Measurements from ENCODE around the gene KLRG1. TPM values are rescaled to one million over a fixed set of nuclear protein-coding genes. Genes with fewer than 3 reads are reported as not detected.

KLRG1 gene
- total and polyA plus RNA-seq, 3 experiments from 2014 or later = 11.5 to 364 (median 12.3) TPM

GRCh38 chr12:8987163-8987562 is 2.2 kb upstream of the KLRG1 start:
- Histone ChIP-seq H3K27me3 (ENCODE audit: insufficient read depth, low read length, poor library complexity, severe bottlenecking) (no peaks in the 10 kb centered on the region), H3K27ac (ENCODE audit: low read depth, low read length) (no peak overlapping the region), H3K4me3 (ENCODE audit: low read length) (peak overlapping the region; percentile 49), H3K4me1 (ENCODE audit: insufficient read depth, low read length) (peaks cover 61% of the 10 kb centered on the region), H3K9me3 (ENCODE audit: low read length) (no peaks in the 10 kb centered on the region), H3K36me3 (ENCODE audit: insufficient read depth, low read length) (no peaks in the 10 kb centered on the region)
- H3K4me1 Mint-ChIP-seq = peaks cover 60 to 69% (median 65%) of the 10 kb centered on the region in 3 donors
- H3K4me3 Mint-ChIP-seq = peak overlapping the region; percentile 47 to 96 (median 90)
- peak overlapping the region; percentile 71 to 97 (median 93) for H3K27ac Mint-ChIP-seq
- ChIA-PET POLR2A (no interaction called here), CTCF (interaction anchor here (1.3 kb wide), 1 partner anchor 34 kb away, joined by 3 read pairs; no protein-coding TSS in a partner anchor)
- H3K36me3 Mint-ChIP-seq = peaks cover 0 to 20% (median 2%) of the 10 kb centered on the region in 3 donors
- no peaks in the 10 kb centered on the region for H3K27me3 Mint-ChIP-seq
- H3K9me3 Mint-ChIP-seq = peaks cover 0 to 2% (median 0%) of the 10 kb centered on the region in 5 donors
- DNase-seq = no peak

DNA sequence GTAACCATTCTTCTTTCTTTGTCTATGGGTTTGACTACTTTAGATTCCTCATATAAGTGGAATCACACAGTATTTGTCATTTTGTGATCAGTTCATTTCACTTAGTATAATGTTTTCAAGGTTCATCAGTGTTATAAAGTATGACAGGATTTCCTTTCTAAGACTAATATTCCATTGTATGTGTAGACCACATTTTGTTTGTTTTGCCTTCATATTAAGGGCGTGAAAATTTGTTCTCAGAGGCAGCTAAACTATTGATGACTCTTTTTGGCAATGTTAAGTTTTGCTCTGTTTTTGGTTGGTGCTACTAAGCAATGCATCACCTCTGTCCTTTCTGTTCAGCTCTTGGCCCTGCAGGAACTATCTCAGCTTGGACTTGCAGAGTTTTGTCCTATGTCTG is 1.7 kb upstream of the KLRG1 start:
- ChIA-PET CTCF (interaction anchor here (0.8 to 1.3 kb wide), 4 partner anchors 34 to 54 kb away, joined by 3 to 4 read pairs (median 3); no protein-coding TSS in a partner anchor), POLR2A (no interaction called here)
- H3K27me3 ChIP-seq (ENCODE audit: insufficient read depth, low read length, poor library complexity, severe bottlenecking) = no peaks in the 10 kb centered on the region
- Mint-ChIP-seq H3K27ac (peak overlapping the region; percentile 71 to 97 (median 93)), H3K27me3 (no peaks in the 10 kb centered on the region), H3K4me1 (peaks cover 62 to 73% (median 70%) of the 10 kb centered on the region in 3 donors), H3K9me3 (peaks cover 0 to 2% (median 0%) of the 10 kb centered on the region in 5 donors), H3K36me3 (peaks cover 0 to 23% (median 5%) of the 10 kb centered on the region in 3 donors), H3K4me3 (peak overlapping the region; percentile 47 to 96 (median 90))
- H3K27ac ChIP-seq (ENCODE audit: low read depth, low read length) = peak overlapping the region; percentile 29
- H3K4me1 ChIP-seq (ENCODE audit: insufficient read depth, low read length) = peaks cover 64% of the 10 kb centered on the region
- H3K9me3 ChIP-seq (ENCODE audit: low read length) = no peaks in the 10 kb centered on the region
- DNase-seq = no peak
- H3K36me3 ChIP-seq (ENCODE audit: insufficient read depth, low read length) = no peaks in the 10 kb centered on the region
- peak overlapping the region; percentile 49 for H3K4me3 ChIP-seq (ENCODE audit: low read length)

GRCh38 chr12:8991371-8992345 is 2.3 kb downstream of the KLRG1 start:
- Mint-ChIP-seq H3K4me3 (peak overlapping the region; percentile 86 to 97 (median 95)), H3K36me3 (peaks cover 11 to 39% (median 26%) of the 10 kb centered on the region in 3 donors), H3K27ac (peak overlapping the region; percentile 77 to 96 (median 92)), H3K27me3 (no peaks in the 10 kb centered on the region), H3K9me3 (peaks cover 0 to 2% (median 0%) of the 10 kb centered on the region in 5 donors), H3K4me1 (peaks cover 64 to 80% (median 79%) of the 10 kb centered on the region in 3 donors)
- no peaks in the 10 kb centered on the region for H3K27me3 ChIP-seq (ENCODE audit: insufficient read depth, low read length, poor library complexity, severe bottlenecking)
- peaks cover 5% of the 10 kb centered on the region for H3K36me3 ChIP-seq (ENCODE audit: insufficient read depth, low read length)
- peak overlapping the region; percentile 72 for H3K27ac ChIP-seq (ENCODE audit: low read depth, low read length)
- H3K4me3 ChIP-seq (ENCODE audit: low read length) = peak overlapping the region; percentile 48
- peak in 1 of 5 donors; percentile 8 for DNase-seq
- H3K4me1 ChIP-seq (ENCODE audit: insufficient read depth, low read length) = peaks cover 78% of the 10 kb centered on the region
- POLR2A ChIA-PET = interaction anchor here (0.6 to 1.3 kb wide), 4 partner anchors 20 to 33 kb away, joined by 3 read pairs; no protein-coding TSS in a partner anchor
- CTCF ChIA-PET = interaction anchor here (0.7 to 2.9 kb wide), 4 partner anchors 38 to 58 kb away, joined by 3 to 9 read pairs (median 4); partner anchors contain the start of gene M6PR
- no peaks in the 10 kb centered on the region for H3K9me3 ChIP-seq (ENCODE audit: low read length)

GRCh38 chr12:8993827-8994226 is 4.5 kb downstream of the KLRG1 start:
- Histone ChIP-seq H3K4me1 (ENCODE audit: insufficient read depth, low read length) (peaks cover 74% of the 10 kb centered on the region), H3K9me3 (ENCODE audit: low read length) (no peaks in the 10 kb centered on the region), H3K27ac (ENCODE audit: low read depth, low read length) (peak overlapping the region; percentile 22), H3K36me3 (ENCODE audit: insufficient read depth, low read length) (peaks cover 5% of the 10 kb centered on the region), H3K27me3 (ENCODE audit: insufficient read depth, low read length, poor library complexity, severe bottlenecking) (no peaks in the 10 kb centered on the region), H3K4me3 (ENCODE audit: low read length) (peak overlapping the region; percentile 42)
- Mint-ChIP-seq H3K27me3 (no peaks in the 10 kb centered on the region), H3K36me3 (peaks cover 14 to 54% (median 41%) of the 10 kb centered on the region in 3 donors), H3K9me3 (no peaks in the 10 kb centered on the region), H3K27ac (peak overlapping the region; percentile 76 to 97 (median 90)), H3K4me3 (peak overlapping the region; percentile 86 to 97 (median 95)), H3K4me1 (peaks cover 60 to 74% (median 73%) of the 10 kb centered on the region in 3 donors)
- CTCF ChIA-PET = interaction anchor here (2.9 kb wide), 1 partner anchor 45 kb away, joined by 9 read pairs; no protein-coding TSS in a partner anchor
- DNase-seq = no peak
- POLR2A ChIA-PET = no interaction called here

- no peaks in the 10 kb centered on the region for H3K27me3 Mint-ChIP-seq
- H3K9me3 Mint-ChIP-seq = no peaks in the 10 kb centered on the region
- Histone ChIP-seq H3K27me3 (ENCODE audit: insufficient read depth, low read length, poor library complexity, severe bottlenecking) (no peaks in the 10 kb centered on the region), H3K36me3 (ENCODE audit: insufficient read depth, low read length) (peaks cover 5% of the 10 kb centered on the region), H3K4me3 (ENCODE audit: low read length) (peak overlapping the region; percentile 42), H3K27ac (ENCODE audit: low read depth, low read length) (no peak overlapping the region), H3K9me3 (ENCODE audit: low read length) (no peaks in the 10 kb centered on the region), H3K4me1 (ENCODE audit: insufficient read depth, low read length) (peaks cover 71% of the 10 kb centered on the region)
- peaks cover 60 to 74% (median 74%) of the 10 kb centered on the region in 3 donors for H3K4me1 Mint-ChIP-seq
- peaks cover 18 to 62% (median 50%) of the 10 kb centered on the region in 3 donors for H3K36me3 Mint-ChIP-seq
- ChIA-PET POLR2A (interaction anchor here (0.7 kb wide), 1 partner anchor 9 kb away, joined by 6 read pairs; no protein-coding TSS in a partner anchor), CTCF (interaction anchor here (1.6 kb wide), 1 partner anchor 44 kb away, joined by 4 read pairs; no protein-coding TSS in a partner anchor)
- peak overlapping the region; percentile 86 to 97 (median 95) for H3K4me3 Mint-ChIP-seq
- peak overlapping the region; percentile 76 to 97 (median 90) for H3K27ac Mint-ChIP-seq
- DNase-seq = no peak
Measured at GRCh38 chr12:8995021-8995775, 5.9 kb downstream of the KLRG1 start.

GRCh38 chr12:8996682-8997405 is 7.5 kb downstream of the KLRG1 start:
- Histone ChIP-seq H3K27ac (ENCODE audit: low read depth, low read length) (peak overlapping the region; percentile 7), H3K36me3 (ENCODE audit: insufficient read depth, low read length) (peaks cover 5% of the 10 kb centered on the region), H3K4me3 (ENCODE audit: low read length) (peak overlapping the region; percentile 30), H3K9me3 (ENCODE audit: low read length) (no peaks in the 10 kb centered on the region), H3K27me3 (ENCODE audit: insufficient read depth, low read length, poor library complexity, severe bottlenecking) (no peaks in the 10 kb centered on the region), H3K4me1 (ENCODE audit: insufficient read depth, low read length) (peaks cover 76% of the 10 kb centered on the region)
- H3K4me1 Mint-ChIP-seq = peaks cover 69 to 83% (median 82%) of the 10 kb centered on the region in 3 donors
- H3K36me3 Mint-ChIP-seq = peaks cover 24 to 72% (median 60%) of the 10 kb centered on the region in 3 donors
- peak overlapping the region; percentile 86 to 97 (median 95) for H3K4me3 Mint-ChIP-seq
- no peaks in the 10 kb centered on the region for H3K9me3 Mint-ChIP-seq
- no peaks in the 10 kb centered on the region for H3K27me3 Mint-ChIP-seq
- ChIA-PET POLR2A (interaction anchor here (0.6 to 1.2 kb wide), 4 partner anchors 28 to 45 kb away, joined by 3 to 5 read pairs (median 4); no protein-coding TSS in a partner anchor), CTCF (interaction anchor here (1.6 kb wide), 1 partner anchor 46 kb away, joined by 4 read pairs; no protein-coding TSS in a partner anchor)
- H3K27ac Mint-ChIP-seq = peak overlapping the region; percentile 52 to 97 (median 87)
- no peak for DNase-seq

- peaks cover 45% of the 10 kb centered on the region for H3K4me1 ChIP-seq (ENCODE audit: insufficient read depth, low read length)
- no peaks in the 10 kb centered on the region for H3K27me3 ChIP-seq (ENCODE audit: insufficient read depth, low read length, poor library complexity, severe bottlenecking)
- no peak for DNase-seq
- ChIA-PET CTCF (no interaction called here), POLR2A (no interaction called here)
- H3K27ac Mint-ChIP-seq = peak overlapping the region; percentile 77 to 97 (median 88)
- H3K27me3 Mint-ChIP-seq = no peaks in the 10 kb centered on the region
- H3K27ac ChIP-seq (ENCODE audit: low read depth, low read length) = no peak overlapping the region
- H3K4me1 Mint-ChIP-seq = peaks cover 67 to 73% (median 73%) of the 10 kb centered on the region in 3 donors
- no peaks in the 10 kb centered on the region for H3K36me3 ChIP-seq (ENCODE audit: insufficient read depth, low read length)
- peaks cover 0 to 2% (median 0%) of the 10 kb centered on the region in 5 donors for H3K9me3 Mint-ChIP-seq
- H3K36me3 Mint-ChIP-seq = peaks cover 19 to 65% (median 59%) of the 10 kb centered on the region in 3 donors
- peak overlapping the region; percentile 24 for H3K4me3 ChIP-seq (ENCODE audit: low read length)
- no peaks in the 10 kb centered on the region for H3K9me3 ChIP-seq (ENCODE audit: low read length)
- H3K4me3 Mint-ChIP-seq = peak overlapping the region; percentile 71 to 88 (median 82)
Measured at GRCh38 chr12:9001233-9001632, 11.9 kb downstream of the KLRG1 start.
